WTC11 (cell line): Measurements from ENCODE around the gene HSDL2. TPM values are rescaled to one million over a fixed set of nuclear protein-coding genes. Genes with fewer than 3 reads are reported as not detected.

ENCODE experiments used
- ATAC-seq: fragments of 200-7000 bp; cut with Tn5 transposase; 2 replicates; pipeline ENCODE4 v1.10.0; 2021; ENCODE audit warnings: mild to moderate bottlenecking, moderate library complexity
- CTCF ChIA-PET: fragments of 300-600 bp; sonication (Branson Sonifier 250); formaldehyde crosslinking; loops from one replicate; lab custom pipeline; 2021; ENCODE audit warnings: antibody characterized with exemption; lab: Charles Lee
- POLR2A ChIA-PET: fragments of 350-600 bp; sonication (Branson Sonifier 250); formaldehyde crosslinking; loops from one replicate; lab custom pipeline; 2021; ENCODE audit warnings: antibody characterized with exemption; lab: Charles Lee
- DNase-seq: peaks from one replicate; pipeline ENCODE4 v3.0.0; 2021; ENCODE audit warnings: low spot score
- H3K27ac Mint-ChIP-seq: 2 replicates; pipeline ENCODE4 v1.8.0; 2021; ENCODE audit warnings: mixed read lengths
- H3K27me3 Mint-ChIP-seq: 2 replicates; pipeline ENCODE4 v1.8.0; 2021; ENCODE audit warnings: low read depth, mild to moderate bottlenecking, moderate library complexity, mixed read lengths
- H3K36me3 Mint-ChIP-seq: 2 replicates; pipeline ENCODE4 v1.8.0; 2021; ENCODE audit warnings: mixed read lengths
- H3K4me1 Mint-ChIP-seq: 2 replicates; pipeline ENCODE4 v1.8.0; 2022; ENCODE audit warnings: mixed read lengths
- H3K4me3 Mint-ChIP-seq: 2 replicates; pipeline ENCODE4 v1.8.0; 2021; ENCODE audit warnings: mild to moderate bottlenecking, moderate library complexity, mixed read lengths
- H3K9me3 Mint-ChIP-seq: 2 replicates; pipeline ENCODE4 v1.8.0; 2021; ENCODE audit warnings: mixed read lengths
- CDX4 ChIP-seq: fragments of 250-450 bp; sonication (Bioruptor Pico); IDR thresholded peaks from 2 replicates; pipeline ENCODE4 v1.9.0; 2021; ENCODE audit warnings: moderate library complexity, mild to moderate bottlenecking, inconsistent platforms, borderline replicate concordance
- E2F5 ChIP-seq: sonication (generic); formaldehyde crosslinking; IDR thresholded peaks from 2 replicates; pipeline ENCODE4 v1.8.1; 2022; ENCODE audit warnings: mild to moderate bottlenecking, moderate library complexity, missing genetic modification reagents
- ESRRA ChIP-seq: sonication (generic); formaldehyde crosslinking; IDR thresholded peaks from 2 replicates; pipeline ENCODE4 v1.8.1; 2022; ENCODE audit warnings: mild to moderate bottlenecking, missing genetic modification reagents, borderline replicate concordance
- FOXK1 ChIP-seq: sonication (generic); formaldehyde crosslinking; IDR thresholded peaks from 2 replicates; pipeline ENCODE4 v1.8.0; 2022; ENCODE audit warnings: mild to moderate bottlenecking, moderate library complexity, missing genetic modification reagents
- MAX ChIP-seq: sonication (generic); formaldehyde crosslinking; IDR thresholded peaks from 2 replicates; pipeline ENCODE4 v1.8.0; 2022; ENCODE audit warnings: mild to moderate bottlenecking, missing genetic modification reagents
- MYBL2 ChIP-seq: sonication (generic); formaldehyde crosslinking; IDR thresholded peaks from 2 replicates; pipeline ENCODE4 v1.8.1; 2023; ENCODE audit warnings: mild to moderate bottlenecking, moderate library complexity, missing genetic modification reagents
- SOX15 ChIP-seq: fragments of 250-450 bp; sonication (Bioruptor Pico); IDR thresholded peaks from 2 replicates; pipeline ENCODE4 v1.9.0; 2021; ENCODE audit warnings: mild to moderate bottlenecking
- TCF7 ChIP-seq: sonication (generic); formaldehyde crosslinking; IDR thresholded peaks from 2 replicates; pipeline ENCODE4 v1.8.0; 2022; ENCODE audit warnings: mild to moderate bottlenecking, low read depth, missing genetic modification reagents, moderate library complexity
- TEAD1 ChIP-seq: sonication (generic); formaldehyde crosslinking; IDR thresholded peaks from 2 replicates; pipeline ENCODE4 v1.8.0; 2022; ENCODE audit warnings: mild to moderate bottlenecking, missing genetic modification reagents
- ZBTB21 ChIP-seq: sonication (generic); formaldehyde crosslinking; IDR thresholded peaks from 2 replicates; pipeline ENCODE4 v1.8.1; 2023; ENCODE audit warnings: mild to moderate bottlenecking, missing genetic modification reagents, borderline replicate concordance
- ZNF425 ChIP-seq: fragments of 250-450 bp; sonication (Bioruptor Pico); conservative IDR thresholded peaks from 2 replicates; pipeline ENCODE4 v1.9.0; 2021; ENCODE audit warnings: mild to moderate bottlenecking
- ZNF512 ChIP-seq: sonication (generic); formaldehyde crosslinking; IDR thresholded peaks from 2 replicates; pipeline ENCODE4 v1.8.1; 2022; ENCODE audit warnings: missing genetic modification reagents, borderline replicate concordance
- total RNA-seq: library from RNA; stranded (reverse); gene quantifications from 3 replicates; pipeline ENCODE4 v1.2.3, GENCODE V29; 2021
- TF ChIP-seq, protein P1 (sequence below): sonication (generic); formaldehyde crosslinking; IDR thresholded peaks from 2 replicates; pipeline ENCODE4 v1.8.1; 2023; ENCODE audit warnings: mild to moderate bottlenecking, missing genetic modification reagents, moderate library complexity
- TF ChIP-seq, protein P2 (sequence below): sonication (generic); formaldehyde crosslinking; IDR thresholded peaks from 2 replicates; pipeline ENCODE4 v1.8.1; 2022; ENCODE audit warnings: mild to moderate bottlenecking, missing genetic modification reagents, moderate library complexity, borderline replicate concordance
- TF ChIP-seq, protein P3 (sequence below): sonication (generic); formaldehyde crosslinking; IDR thresholded peaks from 2 replicates; pipeline ENCODE4 v1.8.0; 2023; ENCODE audit warnings: mild to moderate bottlenecking, missing genetic modification reagents

Gene HSDL2
- total RNA-seq, 1 experiment from 2014 or later: 13.8 TPM

DNA sequence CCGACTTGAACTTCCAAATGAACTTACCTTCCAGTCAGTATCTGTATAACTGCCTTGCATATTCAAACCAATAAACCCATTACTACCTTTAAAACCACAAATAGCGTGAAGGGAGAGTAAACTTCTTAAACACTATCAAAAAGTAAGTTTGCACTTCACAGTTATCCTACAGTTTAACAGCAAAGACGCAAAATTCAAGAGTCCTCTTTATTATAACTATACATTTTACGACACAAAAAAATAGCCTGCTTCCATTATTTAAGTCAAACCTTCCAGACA lies 48.3 kb upstream of the HSDL2 start:
- DNase-seq: no peak
- TF ChIP-seq, protein P1, sequence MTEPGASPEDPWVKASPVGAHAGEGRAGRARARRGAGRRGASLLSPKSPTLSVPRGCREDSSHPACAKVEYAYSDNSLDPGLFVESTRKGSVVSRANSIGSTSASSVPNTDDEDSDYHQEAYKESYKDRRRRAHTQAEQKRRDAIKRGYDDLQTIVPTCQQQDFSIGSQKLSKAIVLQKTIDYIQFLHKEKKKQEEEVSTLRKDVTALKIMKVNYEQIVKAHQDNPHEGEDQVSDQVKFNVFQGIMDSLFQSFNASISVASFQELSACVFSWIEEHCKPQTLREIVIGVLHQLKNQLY (CRISPR knock-in tag): no peak
- TF ChIP-seq, protein P2, sequence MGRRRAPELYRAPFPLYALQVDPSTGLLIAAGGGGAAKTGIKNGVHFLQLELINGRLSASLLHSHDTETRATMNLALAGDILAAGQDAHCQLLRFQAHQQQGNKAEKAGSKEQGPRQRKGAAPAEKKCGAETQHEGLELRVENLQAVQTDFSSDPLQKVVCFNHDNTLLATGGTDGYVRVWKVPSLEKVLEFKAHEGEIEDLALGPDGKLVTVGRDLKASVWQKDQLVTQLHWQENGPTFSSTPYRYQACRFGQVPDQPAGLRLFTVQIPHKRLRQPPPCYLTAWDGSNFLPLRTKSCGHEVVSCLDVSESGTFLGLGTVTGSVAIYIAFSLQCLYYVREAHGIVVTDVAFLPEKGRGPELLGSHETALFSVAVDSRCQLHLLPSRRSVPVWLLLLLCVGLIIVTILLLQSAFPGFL (CRISPR knock-in tag): no peak
- TF ChIP-seq ZBTB21 (CRISPR knock-in tag): no peak
- TF ChIP-seq ZNF512 (CRISPR knock-in tag): no peak
- no peak for TF ChIP-seq SOX15
- no peak for TF ChIP-seq MAX (CRISPR knock-in tag)
- TF ChIP-seq CDX4 (CRISPR knock-in tag): no peak
- TF ChIP-seq TCF7 (CRISPR knock-in tag): no peak
- no peak for TF ChIP-seq FOXK1 (CRISPR knock-in tag)
- no peak for TF ChIP-seq MYBL2
- TF ChIP-seq TEAD1: no peak
- TF ChIP-seq E2F5 (CRISPR knock-in tag): no peak
- TF ChIP-seq ZNF425: no peak
- TF ChIP-seq, protein P3, sequence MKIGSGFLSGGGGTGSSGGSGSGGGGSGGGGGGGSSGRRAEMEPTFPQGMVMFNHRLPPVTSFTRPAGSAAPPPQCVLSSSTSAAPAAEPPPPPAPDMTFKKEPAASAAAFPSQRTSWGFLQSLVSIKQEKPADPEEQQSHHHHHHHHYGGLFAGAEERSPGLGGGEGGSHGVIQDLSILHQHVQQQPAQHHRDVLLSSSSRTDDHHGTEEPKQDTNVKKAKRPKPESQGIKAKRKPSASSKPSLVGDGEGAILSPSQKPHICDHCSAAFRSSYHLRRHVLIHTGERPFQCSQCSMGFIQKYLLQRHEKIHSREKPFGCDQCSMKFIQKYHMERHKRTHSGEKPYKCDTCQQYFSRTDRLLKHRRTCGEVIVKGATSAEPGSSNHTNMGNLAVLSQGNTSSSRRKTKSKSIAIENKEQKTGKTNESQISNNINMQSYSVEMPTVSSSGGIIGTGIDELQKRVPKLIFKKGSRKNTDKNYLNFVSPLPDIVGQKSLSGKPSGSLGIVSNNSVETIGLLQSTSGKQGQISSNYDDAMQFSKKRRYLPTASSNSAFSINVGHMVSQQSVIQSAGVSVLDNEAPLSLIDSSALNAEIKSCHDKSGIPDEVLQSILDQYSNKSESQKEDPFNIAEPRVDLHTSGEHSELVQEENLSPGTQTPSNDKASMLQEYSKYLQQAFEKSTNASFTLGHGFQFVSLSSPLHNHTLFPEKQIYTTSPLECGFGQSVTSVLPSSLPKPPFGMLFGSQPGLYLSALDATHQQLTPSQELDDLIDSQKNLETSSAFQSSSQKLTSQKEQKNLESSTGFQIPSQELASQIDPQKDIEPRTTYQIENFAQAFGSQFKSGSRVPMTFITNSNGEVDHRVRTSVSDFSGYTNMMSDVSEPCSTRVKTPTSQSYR (CRISPR knock-in tag): no peak
- no peak for TF ChIP-seq ESRRA (CRISPR knock-in tag)
- Mint-ChIP-seq H3K27ac (no peak overlapping the region; the same call in 1 of the 2 replicates), H3K36me3 (0 out of 2 replicates have a peak, but pooled peaks cover 2% of the 10 kb centered on the region), H3K4me3 (peak overlapping the region; percentile 94), H3K27me3 (no peaks in the 10 kb centered on the region), H3K4me1 (peaks cover 42% of the 10 kb centered on the region), H3K9me3 (no peaks in the 10 kb centered on the region)
- no peak for ATAC-seq
- POLR2A ChIA-PET: no interaction called here
- CTCF ChIA-PET: no interaction called here
